Measurements from ENCODE around the gene SIK1. TPM values are rescaled to one million over a fixed set of nuclear protein-coding genes. Genes with fewer than 3 reads are reported as not detected.

Gene SIK1
- total and polyA plus RNA-seq, 2 experiments from 2014 or later, result 7.7 to 29.3 TPM

- Histone ChIP-seq H3K27ac (no peak overlapping the region), H3K36me3 (replicated peaks; ENCODE audit: insufficient read depth, low read depth) (no peaks in the 10 kb centered on the region), H3K4me2 (no peak overlapping the region), H3K4me1 (ENCODE audit: insufficient read depth) (no peaks in the 10 kb centered on the region), H3K9me3 (ENCODE audit: low read depth) (no peaks in the 10 kb centered on the region), H3K79me2 (no peaks in the 10 kb centered on the region), H3K4me3 (no peak overlapping the region), H3K9me2 (replicated peaks; ENCODE audit: insufficient read depth) (no peaks in the 10 kb centered on the region), H4K20me1 (ENCODE audit: insufficient read depth, poor library complexity, severe bottlenecking) (no peaks in the 10 kb centered on the region), H2AFZ (no peak overlapping the region), H3K27me3 (no peaks in the 10 kb centered on the region)
- TF ChIP-seq EZH2phosphoT487 (IDR thresholded peaks at IDR 0.05; ENCODE audit: low read depth, severe bottlenecking, unreplicated experiment), result no peak
- TF ChIP-seq, protein P1, sequence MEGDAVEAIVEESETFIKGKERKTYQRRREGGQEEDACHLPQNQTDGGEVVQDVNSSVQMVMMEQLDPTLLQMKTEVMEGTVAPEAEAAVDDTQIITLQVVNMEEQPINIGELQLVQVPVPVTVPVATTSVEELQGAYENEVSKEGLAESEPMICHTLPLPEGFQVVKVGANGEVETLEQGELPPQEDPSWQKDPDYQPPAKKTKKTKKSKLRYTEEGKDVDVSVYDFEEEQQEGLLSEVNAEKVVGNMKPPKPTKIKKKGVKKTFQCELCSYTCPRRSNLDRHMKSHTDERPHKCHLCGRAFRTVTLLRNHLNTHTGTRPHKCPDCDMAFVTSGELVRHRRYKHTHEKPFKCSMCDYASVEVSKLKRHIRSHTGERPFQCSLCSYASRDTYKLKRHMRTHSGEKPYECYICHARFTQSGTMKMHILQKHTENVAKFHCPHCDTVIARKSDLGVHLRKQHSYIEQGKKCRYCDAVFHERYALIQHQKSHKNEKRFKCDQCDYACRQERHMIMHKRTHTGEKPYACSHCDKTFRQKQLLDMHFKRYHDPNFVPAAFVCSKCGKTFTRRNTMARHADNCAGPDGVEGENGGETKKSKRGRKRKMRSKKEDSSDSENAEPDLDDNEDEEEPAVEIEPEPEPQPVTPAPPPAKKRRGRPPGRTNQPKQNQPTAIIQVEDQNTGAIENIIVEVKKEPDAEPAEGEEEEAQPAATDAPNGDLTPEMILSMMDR (IDR thresholded peaks at IDR 0.05; ENCODE audit: poor library complexity), result no peak
- TF ChIP-seq EZH2 (IDR thresholded peaks at IDR 0.05; ENCODE audit: borderline replicate concordance), result no peak
- 90% methylated on average over 23 of the region's 26 CpGs for WGBS (ENCODE audit: low lambda C conversion rate, missing lambda C conversion rate)
- DNase-seq (ENCODE audit: low spot score), result no peak
Measured at GRCh38 chr21:43372663-43373361, 54.1 kb downstream of the SIK1 start.

DNA sequence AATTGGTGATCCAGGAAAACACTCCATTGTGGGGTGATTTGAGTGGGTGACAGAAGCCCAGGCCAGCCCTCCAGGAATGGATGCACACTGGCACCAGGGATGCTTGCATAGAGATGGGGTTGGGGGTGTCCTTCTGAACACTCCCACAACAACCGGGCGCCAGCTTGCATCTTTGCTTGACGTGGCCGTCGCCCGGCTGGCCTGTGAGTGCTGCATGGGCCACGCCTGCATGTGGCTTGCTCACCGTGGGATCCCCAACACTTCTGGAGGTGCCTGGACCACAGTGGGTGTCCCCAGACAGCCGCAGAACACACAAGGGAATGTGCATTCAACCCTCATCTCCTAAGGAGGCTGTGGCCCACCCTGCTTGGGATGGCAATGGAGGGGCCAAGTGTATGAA is 55.1 kb downstream of the SIK1 start:
- no peaks in the 10 kb centered on the region for H3K4me1 ChIP-seq (ENCODE audit: insufficient read depth)
- no peak for DNase-seq (ENCODE audit: low spot score)
- no peaks in the 10 kb centered on the region for H3K79me2 ChIP-seq
- TF ChIP-seq EZH2phosphoT487 (IDR thresholded peaks at IDR 0.05; ENCODE audit: low read depth, severe bottlenecking, unreplicated experiment) (no peak), EZH2 (IDR thresholded peaks at IDR 0.05; ENCODE audit: borderline replicate concordance) (no peak)
- TF ChIP-seq, protein P1 (IDR thresholded peaks at IDR 0.05; ENCODE audit: poor library complexity), result no peak
- no peak overlapping the region for H2AFZ ChIP-seq
- H3K9me3 ChIP-seq (ENCODE audit: low read depth), result no peaks in the 10 kb centered on the region
- H3K9me2 ChIP-seq (replicated peaks; ENCODE audit: insufficient read depth), result no peaks in the 10 kb centered on the region
- no peak overlapping the region for H3K27ac ChIP-seq
- no peak overlapping the region for H3K4me2 ChIP-seq
- H3K36me3 ChIP-seq (replicated peaks; ENCODE audit: insufficient read depth, low read depth), result no peaks in the 10 kb centered on the region
- H3K27me3 ChIP-seq, result no peaks in the 10 kb centered on the region
- no peaks in the 10 kb centered on the region for H4K20me1 ChIP-seq (ENCODE audit: insufficient read depth, poor library complexity, severe bottlenecking)
- H3K4me3 ChIP-seq, result no peak overlapping the region
- 97% methylated on average over 9 of the region's 9 CpGs for WGBS (ENCODE audit: low lambda C conversion rate, missing lambda C conversion rate)

GRCh38 chr21:43370888-43371570 is 55.9 kb downstream of the SIK1 start:
- H3K4me2 ChIP-seq, result no peak overlapping the region
- no peak overlapping the region for H3K4me3 ChIP-seq
- TF ChIP-seq, protein P1 (IDR thresholded peaks at IDR 0.05; ENCODE audit: poor library complexity), result no peak
- TF ChIP-seq EZH2phosphoT487 (IDR thresholded peaks at IDR 0.05; ENCODE audit: low read depth, severe bottlenecking, unreplicated experiment) (no peak), EZH2 (IDR thresholded peaks at IDR 0.05; ENCODE audit: borderline replicate concordance) (no peak)

More at GRCh38 chr21:43370888-43371570, 55.9 kb downstream of the SIK1 start:
- Histone ChIP-seq H3K27me3 (no peaks in the 10 kb centered on the region), H3K27ac (no peak overlapping the region), H3K36me3 (replicated peaks; ENCODE audit: insufficient read depth, low read depth) (no peaks in the 10 kb centered on the region), H3K4me1 (ENCODE audit: insufficient read depth) (no peaks in the 10 kb centered on the region), H3K79me2 (no peaks in the 10 kb centered on the region), H2AFZ (no peak overlapping the region), H3K9me3 (ENCODE audit: low read depth) (no peaks in the 10 kb centered on the region), H3K9me2 (replicated peaks; ENCODE audit: insufficient read depth) (no peaks in the 10 kb centered on the region), H4K20me1 (ENCODE audit: insufficient read depth, poor library complexity, severe bottlenecking) (no peaks in the 10 kb centered on the region)
- no peak for DNase-seq (ENCODE audit: low spot score)
- WGBS (ENCODE audit: low lambda C conversion rate, missing lambda C conversion rate), result 64% methylated on average over 2 of the region's 2 CpGs
